WTC11 (cell line): Measurements from ENCODE around the gene FAM168B. TPM values are rescaled to one million over a fixed set of nuclear protein-coding genes. Genes with fewer than 3 reads are reported as not detected.

Experiments used
- ATAC-seq: fragments of 200-7000 bp; cut with Tn5 transposase; 2 replicates; pipeline ENCODE4 v1.10.0; 2021; ENCODE audit warnings: mild to moderate bottlenecking, moderate library complexity
- CTCF ChIA-PET: fragments of 300-600 bp; sonication (Branson Sonifier 250); formaldehyde crosslinking; loops from one replicate; lab custom pipeline; 2021; ENCODE audit warnings: antibody characterized with exemption; lab: Charles Lee
- POLR2A ChIA-PET: fragments of 350-600 bp; sonication (Branson Sonifier 250); formaldehyde crosslinking; loops from one replicate; lab custom pipeline; 2021; ENCODE audit warnings: antibody characterized with exemption; lab: Charles Lee
- DNase-seq: peaks from one replicate; pipeline ENCODE4 v3.0.0; 2021; ENCODE audit warnings: low spot score
- H3K27ac Mint-ChIP-seq: 2 replicates; pipeline ENCODE4 v1.8.0; 2021; ENCODE audit warnings: mixed read lengths
- H3K27me3 Mint-ChIP-seq: 2 replicates; pipeline ENCODE4 v1.8.0; 2021; ENCODE audit warnings: low read depth, mild to moderate bottlenecking, moderate library complexity, mixed read lengths
- H3K36me3 Mint-ChIP-seq: 2 replicates; pipeline ENCODE4 v1.8.0; 2021; ENCODE audit warnings: mixed read lengths
- H3K4me1 Mint-ChIP-seq: 2 replicates; pipeline ENCODE4 v1.8.0; 2022; ENCODE audit warnings: mixed read lengths
- H3K4me3 Mint-ChIP-seq: 2 replicates; pipeline ENCODE4 v1.8.0; 2021; ENCODE audit warnings: mild to moderate bottlenecking, moderate library complexity, mixed read lengths
- H3K9me3 Mint-ChIP-seq: 2 replicates; pipeline ENCODE4 v1.8.0; 2021; ENCODE audit warnings: mixed read lengths
- GRHL2 ChIP-seq: fragments of 250-450 bp; sonication (Bioruptor Pico); IDR thresholded peaks from 2 replicates; pipeline ENCODE4 v1.8.0; 2022; ENCODE audit warnings: mild to moderate bottlenecking, moderate library complexity; ENCODE audit not compliant: insufficient replicate concordance, severe bottlenecking
- HMGA2 ChIP-seq: fragments of 250-450 bp; sonication (Bioruptor Pico); IDR thresholded peaks from 2 replicates; pipeline ENCODE4 v1.4.0; 2021; ENCODE audit warnings: mild to moderate bottlenecking, moderate library complexity
- JUN ChIP-seq: sonication (generic); formaldehyde crosslinking; IDR thresholded peaks from 2 replicates; pipeline ENCODE4 v1.8.0; 2023; ENCODE audit warnings: mild to moderate bottlenecking, missing genetic modification reagents
- MXD4 ChIP-seq: fragments of 250-450 bp; sonication (Bioruptor Pico); IDR thresholded peaks from 2 replicates; pipeline ENCODE4 v1.8.0; 2021; ENCODE audit warnings: mild to moderate bottlenecking, moderate library complexity, borderline replicate concordance
- MYBL2 ChIP-seq: sonication (generic); formaldehyde crosslinking; IDR thresholded peaks from 2 replicates; pipeline ENCODE4 v1.8.1; 2023; ENCODE audit warnings: mild to moderate bottlenecking, moderate library complexity, missing genetic modification reagents
- NR1H2 ChIP-seq: sonication (generic); formaldehyde crosslinking; IDR thresholded peaks from 2 replicates; pipeline ENCODE4 v1.9.0; 2021; ENCODE audit warnings: mild to moderate bottlenecking, moderate library complexity, missing genetic modification reagents
- ZNF138 ChIP-seq: sonication (generic); formaldehyde crosslinking; conservative IDR thresholded peaks from 2 replicates; pipeline ENCODE4 v1.8.1; 2022; ENCODE audit warnings: mild to moderate bottlenecking, moderate library complexity, missing genetic modification reagents
- total RNA-seq: library from RNA; stranded (reverse); gene quantifications from 3 replicates; pipeline ENCODE4 v1.2.3, GENCODE V29; 2021
- TF ChIP-seq, protein P1 (sequence below): sonication (generic); formaldehyde crosslinking; IDR thresholded peaks from 2 replicates; pipeline ENCODE4 v1.8.0; 2022; ENCODE audit warnings: mild to moderate bottlenecking, missing genetic modification reagents
- TF ChIP-seq, protein P2 (sequence below): sonication (generic); formaldehyde crosslinking; IDR thresholded peaks from 2 replicates; pipeline ENCODE4 v1.8.0; 2022; ENCODE audit warnings: missing genetic modification reagents
- TF ChIP-seq, protein P3 (sequence below): sonication (generic); formaldehyde crosslinking; IDR thresholded peaks from 2 replicates; pipeline ENCODE4 v1.8.1; 2023; ENCODE audit warnings: mild to moderate bottlenecking, missing genetic modification reagents
- TF ChIP-seq, protein P4 (sequence below): sonication (generic); formaldehyde crosslinking; IDR thresholded peaks from 2 replicates; pipeline ENCODE4 v1.8.1; 2023; ENCODE audit warnings: mild to moderate bottlenecking, missing genetic modification reagents, moderate library complexity
- TF ChIP-seq, protein P5 (sequence below): fragments of 250-450 bp; sonication (Bioruptor Pico); IDR thresholded peaks from 2 replicates; pipeline ENCODE4 v2.1.2; 2022; ENCODE audit warnings: mild to moderate bottlenecking, moderate library complexity
- TF ChIP-seq, protein P6 (sequence below): fragments of 250-450 bp; sonication (Bioruptor Pico); conservative IDR thresholded peaks from 2 replicates; pipeline ENCODE4 v1.9.0; 2021; ENCODE audit warnings: mild to moderate bottlenecking
- TF ChIP-seq, protein P7 (sequence below): fragments of 250-450 bp; sonication (Bioruptor Pico); IDR thresholded peaks from 2 replicates; pipeline ENCODE4 v1.9.0; 2021; ENCODE audit warnings: mild to moderate bottlenecking, borderline replicate concordance
- TF ChIP-seq, protein P8 (sequence below): fragments of 250-450 bp; sonication (Bioruptor Pico); IDR thresholded peaks from 2 replicates; pipeline ENCODE4 v1.9.0; 2021; ENCODE audit warnings: mild to moderate bottlenecking

The FAM168B gene
- total RNA-seq, 1 experiment from 2014 or later, result 63.9 TPM

DNA sequence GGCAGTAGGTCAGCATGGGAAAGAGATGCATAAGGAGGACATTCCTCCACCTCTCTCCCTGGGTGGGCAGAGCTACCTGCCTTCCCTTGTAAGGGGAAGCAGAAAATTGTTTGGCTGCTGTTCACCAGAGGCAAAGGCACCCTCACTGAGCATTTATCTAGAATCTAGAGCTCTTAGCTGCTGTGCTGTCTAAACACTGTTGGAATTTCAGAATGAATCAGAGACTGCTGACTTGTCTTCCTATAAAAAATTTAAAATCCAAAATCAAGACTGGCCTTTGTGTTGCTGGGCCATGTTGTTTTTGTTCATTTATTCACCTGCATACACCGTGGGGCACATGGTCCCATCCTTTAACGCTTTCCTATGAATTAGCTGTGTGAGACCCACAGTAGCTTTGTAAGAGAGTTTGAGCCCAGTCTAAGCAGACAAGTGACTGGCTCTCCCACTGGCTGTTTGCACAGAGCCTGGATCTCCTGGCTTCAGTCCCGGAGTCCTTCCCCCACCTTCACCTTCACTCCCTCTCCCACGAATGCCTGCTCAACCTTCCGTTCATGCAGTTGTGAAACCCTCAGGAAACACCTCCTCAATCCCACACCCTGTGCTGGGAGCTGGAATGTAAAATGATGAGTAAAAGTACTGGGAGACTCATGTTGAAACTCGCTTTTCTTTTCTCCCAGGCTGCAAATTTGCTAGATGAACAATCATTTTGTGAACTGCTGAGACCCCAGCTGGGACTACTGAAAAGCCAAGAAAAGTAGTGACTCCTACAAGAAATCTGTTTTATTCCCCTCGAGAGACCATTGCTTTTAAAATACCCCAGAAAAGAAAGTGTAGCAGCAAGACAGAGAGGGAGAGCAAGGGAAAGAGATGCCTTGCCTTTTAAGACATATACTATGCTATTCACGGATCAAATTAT is 76.2 kb downstream of the FAM168B start (continued):
- TF ChIP-seq, protein P1, sequence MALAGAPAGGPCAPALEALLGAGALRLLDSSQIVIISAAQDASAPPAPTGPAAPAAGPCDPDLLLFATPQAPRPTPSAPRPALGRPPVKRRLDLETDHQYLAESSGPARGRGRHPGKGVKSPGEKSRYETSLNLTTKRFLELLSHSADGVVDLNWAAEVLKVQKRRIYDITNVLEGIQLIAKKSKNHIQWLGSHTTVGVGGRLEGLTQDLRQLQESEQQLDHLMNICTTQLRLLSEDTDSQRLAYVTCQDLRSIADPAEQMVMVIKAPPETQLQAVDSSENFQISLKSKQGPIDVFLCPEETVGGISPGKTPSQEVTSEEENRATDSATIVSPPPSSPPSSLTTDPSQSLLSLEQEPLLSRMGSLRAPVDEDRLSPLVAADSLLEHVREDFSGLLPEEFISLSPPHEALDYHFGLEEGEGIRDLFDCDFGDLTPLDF (CRISPR knock-in tag), result no peak
- no peak for TF ChIP-seq HMGA2 (CRISPR knock-in tag)

DNA sequence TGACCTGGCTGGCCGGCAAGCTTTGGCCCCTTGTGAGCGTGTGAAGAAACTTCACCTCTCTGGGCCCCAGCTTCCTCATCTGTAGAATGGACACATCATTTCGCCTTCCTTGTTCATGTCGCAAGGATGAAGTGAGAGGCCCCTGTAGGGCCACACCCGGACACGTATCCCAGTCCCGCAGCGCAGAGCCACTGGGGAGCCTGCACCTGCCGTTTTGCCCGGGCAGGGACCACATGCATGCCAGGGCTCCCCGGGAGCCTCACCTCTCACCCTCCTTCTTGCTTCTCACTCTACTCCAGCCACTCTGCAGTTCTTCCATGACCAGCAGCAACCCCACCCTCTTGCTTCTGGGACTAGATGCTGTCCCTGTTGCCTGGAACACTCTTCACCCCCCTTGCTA is 77.5 kb downstream of the FAM168B start:
- TF ChIP-seq, protein P2, sequence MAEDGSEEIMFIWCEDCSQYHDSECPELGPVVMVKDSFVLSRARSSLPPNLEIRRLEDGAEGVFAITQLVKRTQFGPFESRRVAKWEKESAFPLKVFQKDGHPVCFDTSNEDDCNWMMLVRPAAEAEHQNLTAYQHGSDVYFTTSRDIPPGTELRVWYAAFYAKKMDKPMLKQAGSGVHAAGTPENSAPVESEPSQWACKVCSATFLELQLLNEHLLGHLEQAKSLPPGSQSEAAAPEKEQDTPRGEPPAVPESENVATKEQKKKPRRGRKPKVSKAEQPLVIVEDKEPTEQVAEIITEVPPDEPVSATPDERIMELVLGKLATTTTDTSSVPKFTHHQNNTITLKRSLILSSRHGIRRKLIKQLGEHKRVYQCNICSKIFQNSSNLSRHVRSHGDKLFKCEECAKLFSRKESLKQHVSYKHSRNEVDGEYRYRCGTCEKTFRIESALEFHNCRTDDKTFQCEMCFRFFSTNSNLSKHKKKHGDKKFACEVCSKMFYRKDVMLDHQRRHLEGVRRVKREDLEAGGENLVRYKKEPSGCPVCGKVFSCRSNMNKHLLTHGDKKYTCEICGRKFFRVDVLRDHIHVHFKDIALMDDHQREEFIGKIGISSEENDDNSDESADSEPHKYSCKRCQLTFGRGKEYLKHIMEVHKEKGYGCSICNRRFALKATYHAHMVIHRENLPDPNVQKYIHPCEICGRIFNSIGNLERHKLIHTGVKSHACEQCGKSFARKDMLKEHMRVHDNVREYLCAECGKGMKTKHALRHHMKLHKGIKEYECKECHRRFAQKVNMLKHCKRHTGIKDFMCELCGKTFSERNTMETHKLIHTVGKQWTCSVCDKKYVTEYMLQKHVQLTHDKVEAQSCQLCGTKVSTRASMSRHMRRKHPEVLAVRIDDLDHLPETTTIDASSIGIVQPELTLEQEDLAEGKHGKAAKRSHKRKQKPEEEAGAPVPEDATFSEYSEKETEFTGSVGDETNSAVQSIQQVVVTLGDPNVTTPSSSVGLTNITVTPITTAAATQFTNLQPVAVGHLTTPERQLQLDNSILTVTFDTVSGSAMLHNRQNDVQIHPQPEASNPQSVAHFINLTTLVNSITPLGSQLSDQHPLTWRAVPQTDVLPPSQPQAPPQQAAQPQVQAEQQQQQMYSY (CRISPR knock-in tag), result no peak
- TF ChIP-seq ZNF138 (CRISPR knock-in tag), result no peak
- TF ChIP-seq GRHL2, result no peak
- TF ChIP-seq JUN, result no peak
- TF ChIP-seq, protein P3, sequence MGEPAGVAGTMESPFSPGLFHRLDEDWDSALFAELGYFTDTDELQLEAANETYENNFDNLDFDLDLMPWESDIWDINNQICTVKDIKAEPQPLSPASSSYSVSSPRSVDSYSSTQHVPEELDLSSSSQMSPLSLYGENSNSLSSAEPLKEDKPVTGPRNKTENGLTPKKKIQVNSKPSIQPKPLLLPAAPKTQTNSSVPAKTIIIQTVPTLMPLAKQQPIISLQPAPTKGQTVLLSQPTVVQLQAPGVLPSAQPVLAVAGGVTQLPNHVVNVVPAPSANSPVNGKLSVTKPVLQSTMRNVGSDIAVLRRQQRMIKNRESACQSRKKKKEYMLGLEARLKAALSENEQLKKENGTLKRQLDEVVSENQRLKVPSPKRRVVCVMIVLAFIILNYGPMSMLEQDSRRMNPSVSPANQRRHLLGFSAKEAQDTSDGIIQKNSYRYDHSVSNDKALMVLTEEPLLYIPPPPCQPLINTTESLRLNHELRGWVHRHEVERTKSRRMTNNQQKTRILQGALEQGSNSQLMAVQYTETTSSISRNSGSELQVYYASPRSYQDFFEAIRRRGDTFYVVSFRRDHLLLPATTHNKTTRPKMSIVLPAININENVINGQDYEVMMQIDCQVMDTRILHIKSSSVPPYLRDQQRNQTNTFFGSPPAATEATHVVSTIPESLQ, result no peak
- TF ChIP-seq MYBL2 (CRISPR knock-in tag), result no peak
- TF ChIP-seq, protein P4, sequence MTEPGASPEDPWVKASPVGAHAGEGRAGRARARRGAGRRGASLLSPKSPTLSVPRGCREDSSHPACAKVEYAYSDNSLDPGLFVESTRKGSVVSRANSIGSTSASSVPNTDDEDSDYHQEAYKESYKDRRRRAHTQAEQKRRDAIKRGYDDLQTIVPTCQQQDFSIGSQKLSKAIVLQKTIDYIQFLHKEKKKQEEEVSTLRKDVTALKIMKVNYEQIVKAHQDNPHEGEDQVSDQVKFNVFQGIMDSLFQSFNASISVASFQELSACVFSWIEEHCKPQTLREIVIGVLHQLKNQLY, result no peak
- TF ChIP-seq, protein P5, sequence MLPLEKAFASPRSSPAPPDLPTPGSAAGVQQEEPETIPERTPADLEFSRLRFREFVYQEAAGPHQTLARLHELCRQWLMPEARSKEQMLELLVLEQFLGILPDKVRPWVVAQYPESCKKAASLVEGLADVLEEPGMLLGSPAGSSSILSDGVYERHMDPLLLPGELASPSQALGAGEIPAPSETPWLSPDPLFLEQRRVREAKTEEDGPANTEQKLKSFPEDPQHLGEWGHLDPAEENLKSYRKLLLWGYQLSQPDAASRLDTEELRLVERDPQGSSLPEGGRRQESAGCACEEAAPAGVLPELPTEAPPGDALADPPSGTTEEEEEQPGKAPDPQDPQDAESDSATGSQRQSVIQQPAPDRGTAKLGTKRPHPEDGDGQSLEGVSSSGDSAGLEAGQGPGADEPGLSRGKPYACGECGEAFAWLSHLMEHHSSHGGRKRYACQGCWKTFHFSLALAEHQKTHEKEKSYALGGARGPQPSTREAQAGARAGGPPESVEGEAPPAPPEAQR (CRISPR knock-in tag), result no peak
- TF ChIP-seq, protein P6, sequence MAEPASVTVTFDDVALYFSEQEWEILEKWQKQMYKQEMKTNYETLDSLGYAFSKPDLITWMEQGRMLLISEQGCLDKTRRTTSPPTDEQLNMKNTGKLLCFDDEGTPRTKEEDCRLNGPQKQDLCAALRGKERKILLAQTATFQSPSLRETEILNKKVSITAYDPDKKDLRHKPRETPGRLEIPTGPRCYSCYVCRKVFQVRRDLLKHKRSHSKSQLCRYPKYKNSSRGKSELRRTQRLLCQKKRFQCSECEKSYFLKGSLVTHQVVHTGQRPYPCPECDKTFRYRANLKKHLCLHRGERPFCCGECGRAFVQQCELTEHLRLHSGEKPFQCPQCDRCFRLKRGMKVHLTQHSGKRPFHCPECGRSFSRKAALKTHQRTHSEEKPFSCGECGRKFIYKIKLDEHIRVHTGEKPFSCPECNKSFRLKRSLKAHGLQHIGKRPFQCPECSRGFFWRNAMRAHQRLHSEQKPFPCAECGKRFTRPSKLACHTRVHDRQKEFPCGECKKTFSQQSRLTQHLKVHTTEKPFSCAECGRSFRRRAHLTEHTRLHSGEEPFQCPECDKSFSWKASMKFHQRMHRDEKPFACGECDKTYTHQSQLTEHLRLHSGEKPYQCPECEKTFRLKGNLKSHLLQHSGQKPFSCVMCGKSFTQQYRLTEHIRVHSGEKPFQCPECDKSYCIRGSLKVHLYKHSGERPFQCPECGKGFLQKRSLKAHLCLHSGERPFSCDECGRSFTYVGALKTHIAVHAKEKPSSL (CRISPR knock-in tag), result no peak
- TF ChIP-seq NR1H2 (CRISPR knock-in tag), result no peak
- TF ChIP-seq, protein P7, sequence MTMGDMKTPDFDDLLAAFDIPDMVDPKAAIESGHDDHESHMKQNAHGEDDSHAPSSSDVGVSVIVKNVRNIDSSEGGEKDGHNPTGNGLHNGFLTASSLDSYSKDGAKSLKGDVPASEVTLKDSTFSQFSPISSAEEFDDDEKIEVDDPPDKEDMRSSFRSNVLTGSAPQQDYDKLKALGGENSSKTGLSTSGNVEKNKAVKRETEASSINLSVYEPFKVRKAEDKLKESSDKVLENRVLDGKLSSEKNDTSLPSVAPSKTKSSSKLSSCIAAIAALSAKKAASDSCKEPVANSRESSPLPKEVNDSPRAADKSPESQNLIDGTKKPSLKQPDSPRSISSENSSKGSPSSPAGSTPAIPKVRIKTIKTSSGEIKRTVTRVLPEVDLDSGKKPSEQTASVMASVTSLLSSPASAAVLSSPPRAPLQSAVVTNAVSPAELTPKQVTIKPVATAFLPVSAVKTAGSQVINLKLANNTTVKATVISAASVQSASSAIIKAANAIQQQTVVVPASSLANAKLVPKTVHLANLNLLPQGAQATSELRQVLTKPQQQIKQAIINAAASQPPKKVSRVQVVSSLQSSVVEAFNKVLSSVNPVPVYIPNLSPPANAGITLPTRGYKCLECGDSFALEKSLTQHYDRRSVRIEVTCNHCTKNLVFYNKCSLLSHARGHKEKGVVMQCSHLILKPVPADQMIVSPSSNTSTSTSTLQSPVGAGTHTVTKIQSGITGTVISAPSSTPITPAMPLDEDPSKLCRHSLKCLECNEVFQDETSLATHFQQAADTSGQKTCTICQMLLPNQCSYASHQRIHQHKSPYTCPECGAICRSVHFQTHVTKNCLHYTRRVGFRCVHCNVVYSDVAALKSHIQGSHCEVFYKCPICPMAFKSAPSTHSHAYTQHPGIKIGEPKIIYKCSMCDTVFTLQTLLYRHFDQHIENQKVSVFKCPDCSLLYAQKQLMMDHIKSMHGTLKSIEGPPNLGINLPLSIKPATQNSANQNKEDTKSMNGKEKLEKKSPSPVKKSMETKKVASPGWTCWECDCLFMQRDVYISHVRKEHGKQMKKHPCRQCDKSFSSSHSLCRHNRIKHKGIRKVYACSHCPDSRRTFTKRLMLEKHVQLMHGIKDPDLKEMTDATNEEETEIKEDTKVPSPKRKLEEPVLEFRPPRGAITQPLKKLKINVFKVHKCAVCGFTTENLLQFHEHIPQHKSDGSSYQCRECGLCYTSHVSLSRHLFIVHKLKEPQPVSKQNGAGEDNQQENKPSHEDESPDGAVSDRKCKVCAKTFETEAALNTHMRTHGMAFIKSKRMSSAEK (CRISPR knock-in tag), result no peak
- TF ChIP-seq, protein P8, sequence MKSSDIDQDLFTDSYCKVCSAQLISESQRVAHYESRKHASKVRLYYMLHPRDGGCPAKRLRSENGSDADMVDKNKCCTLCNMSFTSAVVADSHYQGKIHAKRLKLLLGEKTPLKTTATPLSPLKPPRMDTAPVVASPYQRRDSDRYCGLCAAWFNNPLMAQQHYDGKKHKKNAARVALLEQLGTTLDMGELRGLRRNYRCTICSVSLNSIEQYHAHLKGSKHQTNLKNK (CRISPR knock-in tag), result no peak
- TF ChIP-seq MXD4 (CRISPR knock-in tag), result no peak
- H3K4me3 Mint-ChIP-seq, result no peak overlapping the region
- H3K27ac Mint-ChIP-seq, result no peak overlapping the region
- CTCF ChIA-PET, result interaction anchor here (1.1 kb wide), 1 partner anchor 96 kb away, joined by 5 read pairs; no protein-coding TSS in a partner anchor
- DNase-seq (no peak), ATAC-seq (no peak)
- H3K4me1 Mint-ChIP-seq, result peaks cover 14% of the 10 kb centered on the region
- H3K27me3 Mint-ChIP-seq, result no peaks in the 10 kb centered on the region
- no peaks in the 10 kb centered on the region for H3K36me3 Mint-ChIP-seq
- POLR2A ChIA-PET, result no interaction called here
- H3K9me3 Mint-ChIP-seq, result no peaks in the 10 kb centered on the region
